IMR-90 (cell line): ENCODE results near the gene COG2.

ENCODE experiments used
- CEBPB ChIP-seq: IDR thresholded peaks from 2 replicates; pipeline ENCODE4 v1.6.1; 2012; ENCODE audit warnings: low read depth, low read length, improper control_type of control experiment
- CHD1 ChIP-seq: IDR thresholded peaks from 2 replicates; pipeline ENCODE4 v1.6.1; 2012; ENCODE audit warnings: low read depth, low read length, improper control_type of control experiment
- MAFK ChIP-seq: IDR thresholded peaks from 2 replicates; pipeline ENCODE4 v1.6.1; 2012; ENCODE audit warnings: low read depth, low read length, improper control_type of control experiment
- MAZ ChIP-seq: IDR thresholded peaks from 2 replicates; pipeline ENCODE4 v1.6.1; 2012; ENCODE audit warnings: low read depth, mild to moderate bottlenecking, low read length, improper control_type of control experiment, moderate library complexity, borderline replicate concordance
- MXI1 ChIP-seq: IDR thresholded peaks from 2 replicates; pipeline ENCODE4 v1.6.1; 2012; ENCODE audit warnings: low read depth, mild to moderate bottlenecking, low read length, moderate library complexity, borderline replicate concordance
- NFE2L2 ChIP-seq: fragments of 150-350 bp; IDR thresholded peaks from 2 replicates; pipeline ENCODE4 v1.6.1; 2016; ENCODE audit warnings: low read depth, mild to moderate bottlenecking, low read length
- POLR2A ChIP-seq: IDR thresholded peaks from 2 replicates; pipeline ENCODE4 v1.6.1; 2012; ENCODE audit warnings: mild to moderate bottlenecking, low read depth, low read length
- RAD21 ChIP-seq: IDR thresholded peaks from 2 replicates; pipeline ENCODE4 v1.6.1; 2012; ENCODE audit warnings: low read length, improper control_type of control experiment
- RCOR1 ChIP-seq: IDR thresholded peaks from 2 replicates; pipeline ENCODE4 v1.6.1; 2012; ENCODE audit warnings: mild to moderate bottlenecking, low read length, improper control_type of control experiment; ENCODE audit not compliant: insufficient replicate concordance
- RFX5 ChIP-seq: IDR thresholded peaks from 2 replicates; pipeline ENCODE4 v1.8.0; 2012; ENCODE audit warnings: low read depth, mild to moderate bottlenecking, low read length, moderate library complexity
- SMC3 ChIP-seq: fragments of 150-350 bp; IDR thresholded peaks from 2 replicates; pipeline ENCODE4 v1.6.1; 2016; ENCODE audit warnings: low read depth, mild to moderate bottlenecking, antibody characterized with exemption, low read length, moderate library complexity
- TF ChIP-seq, protein P1 (sequence below): conservative IDR thresholded peaks from 2 replicates; pipeline ENCODE4 v1.5.1; 2012; ENCODE audit warnings: mild to moderate bottlenecking, low read depth, low read length, improper control_type of control experiment
- TF ChIP-seq, protein P2 (sequence below): fragments of 150-350 bp; IDR thresholded peaks from 2 replicates; pipeline ENCODE4 v1.6.1; 2017; ENCODE audit warnings: mild to moderate bottlenecking, antibody characterized with exemption, low read length, low read depth
- TF ChIP-seq, protein P3 (sequence below): fragments of 150-350 bp; IDR thresholded peaks from 2 replicates; pipeline ENCODE4 v1.6.1; 2016; ENCODE audit warnings: low read depth, mild to moderate bottlenecking, low read length, moderate library complexity, borderline replicate concordance

DNA sequence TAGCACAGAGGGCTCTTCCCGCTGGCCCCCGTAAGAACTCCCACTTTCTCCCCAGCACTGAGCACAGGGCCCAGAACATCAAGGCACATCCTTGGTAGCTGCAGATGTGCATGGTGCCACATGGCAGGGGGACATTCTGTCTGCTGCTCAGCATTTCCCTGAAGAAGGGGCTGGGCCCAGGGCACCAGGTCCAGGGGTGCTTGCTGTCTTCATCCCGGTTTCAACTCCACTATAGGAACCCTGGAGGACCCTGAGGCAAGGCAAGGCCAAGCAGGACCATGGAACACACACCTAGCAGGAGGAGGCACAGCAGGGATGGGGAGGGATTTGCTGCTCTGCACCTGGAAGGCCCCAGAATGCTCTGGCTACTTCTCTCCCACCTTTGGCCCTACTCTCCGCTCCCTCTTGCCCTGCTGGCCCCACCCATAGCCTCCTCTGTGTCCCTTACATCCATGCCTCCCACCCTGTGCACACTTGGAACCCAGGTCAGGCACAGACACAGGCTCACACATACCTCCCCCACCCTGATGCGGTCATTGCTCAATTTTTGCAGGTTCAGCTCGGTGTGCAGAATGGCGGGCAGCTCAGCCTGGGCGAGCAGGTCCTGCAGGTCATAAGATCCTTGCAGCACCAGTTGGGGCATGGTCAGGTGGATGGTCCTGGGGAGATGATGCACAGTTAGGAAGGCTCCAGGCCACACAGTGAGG lies 61.6 kb downstream of the COG2 start:
- TF ChIP-seq CHD1 (no peak), RAD21 (no peak), POLR2A (no peak), RCOR1 (no peak), MAZ (no peak), RFX5 (no peak), SMC3 (no peak), MAFK (no peak), MXI1 (no peak), NFE2L2 (no peak), CEBPB (no peak)
- TF ChIP-seq, protein P1, sequence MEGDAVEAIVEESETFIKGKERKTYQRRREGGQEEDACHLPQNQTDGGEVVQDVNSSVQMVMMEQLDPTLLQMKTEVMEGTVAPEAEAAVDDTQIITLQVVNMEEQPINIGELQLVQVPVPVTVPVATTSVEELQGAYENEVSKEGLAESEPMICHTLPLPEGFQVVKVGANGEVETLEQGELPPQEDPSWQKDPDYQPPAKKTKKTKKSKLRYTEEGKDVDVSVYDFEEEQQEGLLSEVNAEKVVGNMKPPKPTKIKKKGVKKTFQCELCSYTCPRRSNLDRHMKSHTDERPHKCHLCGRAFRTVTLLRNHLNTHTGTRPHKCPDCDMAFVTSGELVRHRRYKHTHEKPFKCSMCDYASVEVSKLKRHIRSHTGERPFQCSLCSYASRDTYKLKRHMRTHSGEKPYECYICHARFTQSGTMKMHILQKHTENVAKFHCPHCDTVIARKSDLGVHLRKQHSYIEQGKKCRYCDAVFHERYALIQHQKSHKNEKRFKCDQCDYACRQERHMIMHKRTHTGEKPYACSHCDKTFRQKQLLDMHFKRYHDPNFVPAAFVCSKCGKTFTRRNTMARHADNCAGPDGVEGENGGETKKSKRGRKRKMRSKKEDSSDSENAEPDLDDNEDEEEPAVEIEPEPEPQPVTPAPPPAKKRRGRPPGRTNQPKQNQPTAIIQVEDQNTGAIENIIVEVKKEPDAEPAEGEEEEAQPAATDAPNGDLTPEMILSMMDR = no peak
- TF ChIP-seq, protein P2, sequence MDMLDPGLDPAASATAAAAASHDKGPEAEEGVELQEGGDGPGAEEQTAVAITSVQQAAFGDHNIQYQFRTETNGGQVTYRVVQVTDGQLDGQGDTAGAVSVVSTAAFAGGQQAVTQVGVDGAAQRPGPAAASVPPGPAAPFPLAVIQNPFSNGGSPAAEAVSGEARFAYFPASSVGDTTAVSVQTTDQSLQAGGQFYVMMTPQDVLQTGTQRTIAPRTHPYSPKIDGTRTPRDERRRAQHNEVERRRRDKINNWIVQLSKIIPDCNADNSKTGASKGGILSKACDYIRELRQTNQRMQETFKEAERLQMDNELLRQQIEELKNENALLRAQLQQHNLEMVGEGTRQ = no peak
- TF ChIP-seq, protein P3, sequence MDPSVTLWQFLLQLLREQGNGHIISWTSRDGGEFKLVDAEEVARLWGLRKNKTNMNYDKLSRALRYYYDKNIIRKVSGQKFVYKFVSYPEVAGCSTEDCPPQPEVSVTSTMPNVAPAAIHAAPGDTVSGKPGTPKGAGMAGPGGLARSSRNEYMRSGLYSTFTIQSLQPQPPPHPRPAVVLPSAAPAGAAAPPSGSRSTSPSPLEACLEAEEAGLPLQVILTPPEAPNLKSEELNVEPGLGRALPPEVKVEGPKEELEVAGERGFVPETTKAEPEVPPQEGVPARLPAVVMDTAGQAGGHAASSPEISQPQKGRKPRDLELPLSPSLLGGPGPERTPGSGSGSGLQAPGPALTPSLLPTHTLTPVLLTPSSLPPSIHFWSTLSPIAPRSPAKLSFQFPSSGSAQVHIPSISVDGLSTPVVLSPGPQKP = no peak
